HG02943 (cell line): Measurements from ENCODE around the gene CDK6.

Source experiments
- ATAC-seq: cut with Tn5 transposase; IDR thresholded peaks from one replicate; pipeline ENCODE4 v1.9.1; 2021; ENCODE audit warnings: mild to moderate bottlenecking, low read depth, moderate library complexity; ENCODE audit not compliant: unreplicated experiment

CDK6 gene

DNA sequence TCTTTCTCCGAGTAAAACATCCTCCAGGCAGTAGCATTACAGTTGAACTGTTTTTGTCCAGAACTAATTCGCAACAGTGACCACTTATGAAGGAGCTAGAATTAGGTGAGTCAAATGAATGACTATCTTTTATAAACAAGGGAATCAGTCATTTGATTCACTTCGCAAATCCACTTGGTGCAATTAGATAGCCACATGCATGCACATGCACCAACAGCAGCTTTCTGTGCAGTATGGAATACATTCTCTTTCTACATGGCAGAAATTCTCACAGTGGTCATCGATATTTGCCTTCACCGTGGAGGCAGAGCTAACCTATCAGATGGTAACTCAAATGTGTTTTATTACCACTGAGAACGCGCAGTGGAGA, 118.8 kb downstream of the CDK6 start:
- no peak for ATAC-seq

DNA sequence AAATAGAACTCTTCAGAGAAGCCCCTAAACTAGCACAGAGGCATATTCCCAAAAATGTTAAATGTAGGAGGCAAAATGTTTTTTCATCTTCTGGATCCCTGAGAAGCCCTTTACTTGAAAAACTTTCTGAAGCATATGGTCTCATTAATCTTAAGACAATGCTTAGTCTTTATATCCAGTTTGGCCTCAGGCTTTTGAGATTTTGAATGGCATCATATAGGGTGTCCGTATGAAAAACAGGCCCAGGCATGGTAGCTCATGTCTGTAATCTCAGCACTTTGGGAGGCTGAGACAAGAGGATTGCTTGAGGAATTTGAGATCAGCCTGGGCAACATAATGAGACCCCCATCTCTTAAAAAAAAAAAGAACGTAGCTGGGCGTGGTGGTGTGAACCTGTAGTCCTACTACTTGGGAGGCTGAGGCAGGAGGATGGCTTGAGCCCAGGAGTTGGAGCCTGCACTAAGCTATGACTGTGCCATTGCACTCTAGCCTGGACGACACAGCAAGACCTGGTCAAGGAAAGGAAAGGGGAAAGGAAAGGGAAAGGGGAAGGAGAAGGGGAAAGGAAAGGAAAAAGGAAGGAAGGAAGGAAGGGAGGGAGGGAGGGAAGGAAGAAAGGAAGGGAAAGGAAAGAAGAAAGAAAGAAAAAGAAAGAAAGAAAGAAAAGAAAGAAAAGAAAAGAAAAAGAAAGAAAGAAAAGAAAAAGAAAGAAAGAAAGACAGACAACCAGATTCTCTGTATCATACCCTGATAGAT, 119.4 kb downstream of the CDK6 start:
- ATAC-seq: no peak

DNA sequence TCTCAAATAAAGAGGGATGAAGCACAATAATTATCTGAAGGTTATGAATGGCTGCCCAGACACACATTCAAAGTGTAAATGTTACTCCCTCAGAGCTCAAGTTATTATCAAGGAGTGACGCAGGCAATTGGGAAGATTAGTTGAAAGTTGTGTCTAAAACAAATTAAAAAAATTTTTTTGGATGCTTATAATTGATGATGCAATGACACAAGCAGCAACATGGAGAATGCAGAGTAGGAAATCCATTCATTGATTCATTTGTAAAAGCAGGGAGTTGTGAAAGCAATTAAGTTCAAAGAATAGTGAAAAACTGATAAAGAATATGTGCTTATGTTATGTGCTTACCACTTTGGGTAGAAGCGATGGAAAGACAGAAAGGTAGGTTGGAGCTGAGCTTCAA, 120.4 kb downstream of the CDK6 start:
- no peak for ATAC-seq

DNA sequence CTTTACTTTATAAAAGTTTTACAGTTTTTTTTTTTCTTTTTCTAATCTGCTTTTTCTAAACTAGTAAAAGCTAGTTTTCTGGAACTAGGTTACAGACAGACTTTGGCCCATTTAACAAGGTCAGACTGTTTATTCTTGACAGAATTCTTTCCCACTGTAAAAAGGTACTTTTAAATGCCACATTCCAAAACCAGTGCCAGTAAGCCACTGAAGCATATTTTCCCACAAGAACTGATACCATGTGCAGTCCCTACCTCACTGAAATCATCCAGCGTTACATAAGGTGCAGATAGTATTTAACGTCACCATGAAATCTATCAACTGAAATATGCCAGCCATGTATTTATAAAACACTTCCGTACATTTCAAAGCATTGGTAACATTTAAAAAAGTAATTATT, 121.6 kb downstream of the CDK6 start:
- no peak for ATAC-seq

DNA sequence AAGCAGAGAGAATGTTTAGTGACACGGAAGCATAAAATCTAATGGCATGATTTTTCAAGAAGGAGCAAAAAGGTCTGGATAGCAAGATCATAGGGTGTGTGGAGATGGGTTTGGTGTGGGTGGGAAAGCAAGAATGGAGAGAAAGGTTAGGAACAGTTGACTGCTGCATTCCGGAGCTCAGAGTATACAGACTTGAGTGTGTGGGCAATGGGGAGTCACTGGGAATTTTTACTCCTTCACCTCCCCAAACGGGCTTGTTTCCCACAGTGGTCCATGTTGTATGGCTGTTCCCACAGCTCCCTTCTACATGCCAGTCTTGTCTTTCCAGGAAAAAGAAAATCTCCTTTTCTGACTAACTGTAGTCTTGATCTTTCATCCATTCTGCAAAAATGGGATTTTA, 122.1 kb downstream of the CDK6 start:
- no peak for ATAC-seq

DNA sequence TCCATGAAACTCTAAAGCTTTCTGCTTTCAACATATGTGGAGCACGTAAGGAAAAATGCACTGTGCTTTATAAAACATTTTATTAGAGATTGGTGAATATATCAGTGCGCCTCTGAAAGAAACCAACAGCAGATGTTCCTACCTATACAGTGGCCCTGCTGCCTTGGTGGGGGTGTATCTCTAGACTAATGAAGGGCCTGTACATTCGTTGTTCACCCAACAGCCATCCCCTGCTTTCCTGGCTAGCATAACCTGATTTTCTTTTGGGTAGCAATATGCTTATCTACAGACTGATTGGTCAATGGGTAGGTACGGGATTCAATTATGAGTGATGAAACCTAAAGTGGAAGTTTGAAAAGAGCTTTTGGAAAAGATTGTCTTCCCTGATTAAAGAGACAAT, 126.5 kb downstream of the CDK6 start:
- no peak for ATAC-seq

DNA sequence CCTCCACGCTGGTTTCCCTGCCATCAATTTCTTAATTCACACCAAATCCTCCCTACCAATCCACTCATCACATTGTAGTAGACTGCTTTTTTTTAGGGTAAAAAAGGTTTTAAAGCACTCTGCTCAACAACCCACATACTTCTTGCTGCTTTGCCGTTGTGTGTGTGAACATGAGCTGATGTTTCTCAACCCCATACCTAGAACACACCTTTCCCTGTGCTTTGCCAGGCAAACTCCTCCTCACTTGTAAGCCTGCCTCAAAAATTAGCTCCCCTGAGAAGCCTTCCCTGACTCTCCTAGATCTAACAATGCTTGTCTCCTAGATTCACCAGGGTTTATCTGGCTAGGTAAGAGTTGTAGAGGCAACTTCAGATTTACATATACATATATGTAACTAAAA, 127.2 kb downstream of the CDK6 start:
- no peak for ATAC-seq

DNA sequence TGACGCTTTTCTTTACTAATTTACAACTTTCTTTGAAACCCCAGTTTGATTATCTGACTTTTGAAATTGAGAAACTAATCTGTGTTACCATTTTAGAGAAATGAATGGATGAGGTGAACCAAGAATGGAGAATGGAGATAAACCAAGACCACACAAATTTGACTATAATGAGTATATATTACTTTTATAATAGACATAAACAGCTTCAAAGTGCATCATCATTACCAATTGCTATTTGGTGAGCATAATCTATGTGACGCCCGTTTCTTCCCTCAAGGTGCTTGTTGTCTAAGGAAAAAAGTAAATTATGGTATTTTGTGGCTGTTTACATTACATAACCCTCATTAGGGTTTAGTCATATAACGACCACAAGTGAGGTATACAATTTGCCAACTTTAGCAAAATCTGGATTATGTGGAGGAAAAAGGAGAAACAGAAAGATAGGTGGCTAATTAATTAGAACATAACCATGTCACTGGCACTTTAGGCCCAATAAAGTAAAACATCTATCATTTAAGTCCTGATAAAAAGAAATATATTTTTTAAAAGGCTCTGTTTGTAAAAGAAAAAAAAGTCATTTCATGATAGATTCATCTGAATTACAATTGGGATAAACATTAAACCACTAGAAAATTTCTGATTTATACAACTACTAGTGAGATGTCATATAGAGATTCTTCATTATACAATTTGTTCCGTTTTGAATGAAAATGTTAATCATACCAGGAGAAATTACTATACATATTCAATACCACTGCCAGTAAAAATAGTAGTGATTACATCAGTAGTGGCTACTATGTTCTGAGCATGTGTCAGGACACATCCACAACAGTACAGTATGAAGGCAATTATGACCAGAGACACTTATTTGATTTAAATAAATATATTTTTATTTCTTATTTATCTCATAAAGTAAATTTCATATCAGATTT, 128.0 kb downstream of the CDK6 start:
- ATAC-seq: no peak

DNA sequence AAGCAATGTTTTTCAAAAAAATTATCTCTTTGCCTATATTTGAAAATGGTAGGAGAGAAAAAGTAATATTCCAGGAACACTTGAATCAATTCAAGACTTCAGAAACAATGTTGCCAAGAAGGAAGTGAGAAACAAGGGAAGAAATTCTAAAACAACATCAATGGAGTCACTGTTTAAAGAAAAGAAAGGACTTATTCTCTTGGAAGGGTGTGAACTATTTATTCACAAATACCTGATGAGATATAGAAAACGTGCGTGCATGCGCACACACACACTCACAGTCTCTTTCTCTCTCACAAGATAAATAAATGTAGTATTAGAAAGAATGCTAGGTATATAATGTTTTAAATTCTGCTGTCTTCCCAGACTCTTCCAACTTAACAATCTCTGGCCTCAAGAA, 128.9 kb downstream of the CDK6 start:
- ATAC-seq: no peak

DNA sequence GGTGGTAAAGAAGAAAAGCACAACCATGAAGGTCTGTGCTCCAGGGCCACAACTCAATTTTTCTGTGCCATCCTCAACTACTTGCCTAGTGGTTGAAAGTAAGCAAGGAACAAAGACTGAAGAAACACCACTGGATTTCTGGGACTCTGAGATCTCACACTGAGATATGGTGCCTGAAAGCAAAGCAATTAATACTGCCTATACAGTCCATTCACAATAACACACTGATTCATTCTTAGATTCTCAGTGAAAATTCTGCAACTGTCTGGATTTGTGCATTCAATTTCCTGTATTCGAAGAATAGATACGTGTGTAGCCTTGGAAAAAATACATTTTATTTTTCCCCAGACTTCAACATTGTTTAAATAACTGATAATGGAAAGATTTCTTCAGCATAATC, 129.8 kb downstream of the CDK6 start:
- no peak for ATAC-seq

DNA sequence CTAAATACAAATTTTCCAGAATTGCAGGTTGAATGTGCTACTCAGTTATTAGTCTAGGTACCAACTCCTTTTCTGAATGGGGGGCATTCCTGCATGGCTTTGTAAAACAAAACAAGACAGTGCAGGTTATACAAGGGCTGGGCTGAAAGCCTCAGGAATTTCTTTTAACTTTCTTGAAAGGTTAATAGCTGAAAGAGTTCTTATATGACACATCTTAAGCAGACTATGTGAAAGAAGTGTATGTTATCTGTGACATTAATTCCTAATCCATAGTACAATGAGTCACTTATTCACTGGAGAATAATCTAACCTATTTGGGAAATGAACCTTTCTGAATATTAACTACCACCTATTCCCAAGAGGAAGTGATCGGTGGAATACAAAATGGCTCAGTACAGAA, 130.5 kb downstream of the CDK6 start:
- ATAC-seq: no peak

DNA sequence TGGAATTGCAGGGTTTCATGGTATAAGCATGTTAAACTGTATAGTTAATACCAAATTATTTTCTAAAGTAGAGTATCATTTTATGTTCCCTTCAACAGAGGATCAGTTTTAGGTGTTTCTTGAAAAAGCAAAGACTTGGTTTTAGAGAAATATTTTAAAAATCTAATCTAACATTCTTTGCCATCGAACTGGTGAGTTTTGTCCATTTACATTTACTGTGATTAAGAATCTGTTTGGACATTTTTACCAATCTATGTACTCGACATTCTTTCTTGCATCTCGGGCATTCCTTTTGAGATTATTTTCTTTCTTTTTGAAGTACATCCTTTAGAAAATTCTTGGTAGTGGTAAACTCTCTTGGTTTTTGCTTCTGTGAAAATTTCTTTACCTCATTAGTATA, 131.5 kb downstream of the CDK6 start:
- ATAC-seq: no peak

DNA sequence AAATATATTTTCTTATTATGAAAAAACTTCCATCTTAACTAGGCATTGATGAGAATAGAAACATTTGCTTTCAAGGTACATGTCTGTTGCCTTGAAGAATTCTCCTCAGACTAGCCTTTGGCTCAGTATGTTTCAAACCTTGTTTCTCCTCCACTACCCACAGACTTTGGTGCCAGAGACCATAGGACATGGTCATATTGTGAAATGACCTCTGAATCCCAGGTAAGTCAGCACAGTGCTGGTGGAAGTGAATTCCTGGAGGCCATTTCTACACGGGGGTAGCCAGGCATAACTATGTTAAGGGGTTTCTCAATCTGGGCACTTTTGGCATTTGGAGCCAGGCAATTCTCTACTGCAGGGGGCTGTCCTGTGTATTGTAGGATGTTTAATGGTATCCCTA, 133.8 kb downstream of the CDK6 start:
- no peak for ATAC-seq

DNA sequence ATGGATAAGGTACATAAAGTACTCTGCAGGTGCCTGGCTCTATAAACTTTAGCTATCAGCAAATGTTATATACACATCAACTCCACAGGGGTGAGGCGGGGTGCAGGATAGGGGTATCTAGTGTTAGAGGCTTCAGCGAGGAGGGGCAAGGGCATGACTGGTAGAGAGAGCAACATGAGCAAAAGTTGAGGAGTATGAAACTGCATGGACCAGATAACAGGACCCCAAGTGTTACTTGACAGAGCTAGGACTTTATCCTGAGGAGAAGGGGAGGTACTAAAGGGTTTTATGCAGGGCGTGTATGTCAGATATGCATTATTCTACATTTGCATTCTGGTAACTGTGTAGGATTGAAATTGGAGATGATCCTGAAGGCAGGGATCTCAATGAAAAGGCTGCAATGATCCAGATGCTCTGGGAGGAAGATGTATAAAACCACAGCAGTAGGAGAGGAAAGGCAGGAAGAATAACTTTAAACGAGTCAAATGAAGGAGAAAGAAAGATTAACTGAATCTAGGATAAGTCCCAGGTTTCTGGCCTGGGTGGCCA, 136.3 kb downstream of the CDK6 start:
- ATAC-seq: no peak

DNA sequence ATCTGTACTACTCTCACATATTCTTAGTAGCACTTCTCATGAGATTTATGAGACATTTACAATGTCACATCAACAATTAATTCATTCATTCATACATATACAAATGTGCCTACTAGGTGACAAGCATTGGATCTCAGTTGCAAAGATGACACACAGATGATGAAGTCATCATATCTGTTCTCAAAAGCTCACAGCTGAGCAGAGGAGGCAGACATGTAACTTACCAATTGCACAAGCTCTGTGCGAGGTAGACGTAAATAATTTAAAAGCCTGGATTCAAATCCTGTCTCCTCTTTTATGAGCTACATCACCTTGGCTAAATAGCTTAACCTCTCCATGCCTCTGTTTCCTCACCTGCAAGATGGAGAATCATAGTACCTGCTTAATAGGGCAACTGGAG, 136.8 kb downstream of the CDK6 start:
- no peak for ATAC-seq

DNA sequence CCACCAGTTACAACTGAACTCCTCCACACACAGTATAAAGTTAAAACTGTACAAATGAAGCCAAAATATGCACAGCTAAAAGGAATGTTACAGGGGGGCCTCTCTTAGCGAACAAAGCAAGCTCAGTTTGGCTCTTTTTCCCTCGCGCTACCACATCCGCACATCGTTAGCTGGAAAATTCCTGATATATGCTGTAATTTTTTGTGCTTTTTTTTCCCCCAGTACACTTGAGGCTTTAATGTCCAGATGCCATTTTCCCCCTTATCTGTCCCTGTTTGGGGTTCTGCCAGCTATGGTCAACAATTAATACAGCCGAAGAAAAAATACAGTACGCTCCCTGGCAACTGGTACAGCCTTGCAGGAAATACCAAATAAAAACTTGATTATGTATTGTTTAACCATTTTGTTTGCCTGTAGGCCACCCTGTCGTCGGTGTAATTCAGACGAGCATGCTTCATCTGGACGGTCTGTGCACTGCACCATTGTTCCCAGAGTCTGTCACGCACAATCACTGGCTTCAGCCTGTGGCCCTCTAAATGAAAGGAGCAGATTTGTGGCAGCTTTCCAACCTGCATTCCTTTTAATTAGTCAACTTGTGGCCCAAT, 138.0 kb downstream of the CDK6 start:
- no peak for ATAC-seq

DNA sequence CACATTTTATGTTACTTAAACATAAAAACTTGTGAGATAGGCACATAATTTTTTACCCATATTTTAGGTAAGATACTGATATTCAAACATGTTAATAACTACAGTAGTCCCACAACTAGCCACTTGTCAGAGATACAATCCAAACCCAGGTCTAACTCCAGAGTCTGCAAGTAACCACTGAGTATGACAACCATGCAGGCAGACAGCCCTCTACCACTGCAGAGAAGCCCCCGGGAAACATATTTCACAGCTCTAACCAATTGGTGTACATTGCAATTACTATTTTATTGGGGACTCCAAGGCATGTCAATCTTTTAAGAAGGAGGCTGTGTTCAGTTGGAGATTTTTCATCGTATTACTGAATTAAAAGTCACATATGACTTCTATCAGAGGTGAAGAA, 139.0 kb downstream of the CDK6 start:
- no peak for ATAC-seq

DNA sequence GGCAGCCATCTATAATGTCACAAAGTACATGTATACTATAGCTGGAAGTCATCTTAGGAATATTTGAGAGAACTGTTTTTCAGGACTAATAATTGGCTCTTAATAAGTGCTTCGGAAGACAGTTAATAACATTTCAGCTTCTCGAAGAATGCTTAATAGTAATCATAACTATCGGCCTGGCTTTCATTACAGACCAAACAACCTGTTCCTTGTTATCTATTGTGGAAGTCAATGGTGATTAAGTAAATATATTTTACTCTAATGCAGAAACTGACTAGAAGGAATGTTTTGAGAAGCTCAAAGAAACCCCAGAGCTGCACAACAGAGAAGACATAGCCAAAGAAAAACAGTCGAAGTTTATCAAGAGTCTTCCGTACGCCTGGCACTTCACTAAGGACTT, 139.4 kb downstream of the CDK6 start:
- ATAC-seq: no peak

DNA sequence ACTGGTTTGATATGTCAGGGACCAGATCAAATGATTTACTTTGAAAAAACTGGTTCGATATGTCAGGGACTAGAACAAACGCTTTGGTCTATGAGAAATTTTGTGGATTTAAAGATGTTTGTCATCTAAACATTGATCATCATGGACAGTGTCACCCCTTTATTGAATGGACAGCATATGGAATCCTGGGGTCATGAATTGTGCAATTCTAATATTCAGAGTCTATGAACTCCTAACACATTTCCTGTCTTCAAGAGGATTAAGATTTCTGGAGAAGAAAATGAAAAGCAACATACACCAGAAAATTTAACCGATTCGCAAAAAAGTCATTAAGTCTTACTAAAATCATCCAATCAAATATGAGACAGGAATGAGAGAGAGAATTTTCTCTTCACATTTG, 139.8 kb downstream of the CDK6 start:
- no peak for ATAC-seq

DNA sequence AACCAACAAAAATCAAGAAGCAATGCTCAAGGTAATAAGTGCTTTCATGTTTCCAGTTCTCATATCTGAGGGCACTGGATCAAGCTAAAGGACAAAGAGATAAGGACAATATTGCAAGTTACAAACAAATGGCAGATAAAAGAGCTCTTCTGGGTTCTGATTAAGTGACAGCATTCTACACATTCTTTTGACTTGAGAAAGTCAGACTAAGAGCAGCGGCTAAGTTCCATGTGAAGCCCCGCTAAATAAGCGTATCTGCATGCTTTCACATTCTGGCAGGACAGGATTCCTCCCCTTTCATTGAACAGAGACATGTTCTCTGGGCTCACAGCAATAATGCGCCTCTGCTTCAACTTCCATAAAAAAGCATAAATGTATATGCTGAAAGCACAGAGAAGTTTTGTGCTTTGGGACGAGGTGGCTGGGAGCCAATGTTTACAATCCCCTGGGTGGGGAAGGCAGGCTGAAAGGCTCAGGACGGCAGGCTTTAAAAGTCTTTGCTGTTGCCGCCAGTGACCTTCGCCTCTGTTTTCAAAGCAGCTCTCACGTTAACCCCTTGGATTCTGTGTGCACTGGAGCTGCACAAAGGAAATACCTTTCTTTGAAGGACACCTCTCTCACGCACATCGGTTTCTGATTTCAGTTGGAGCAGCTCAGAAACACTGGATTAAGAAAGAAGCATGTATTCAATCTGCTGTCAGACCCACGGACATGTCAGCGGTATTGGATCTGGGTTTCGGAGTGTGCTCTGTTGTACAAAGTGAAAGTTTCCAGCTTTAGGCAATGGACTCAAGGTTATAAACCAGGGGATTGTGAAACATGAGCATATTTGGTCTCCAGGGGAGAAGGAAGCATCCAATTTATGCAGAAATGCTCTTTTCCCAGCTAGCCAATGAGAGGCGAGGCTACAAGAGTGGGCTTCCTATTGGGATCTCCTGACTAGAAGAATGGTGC, 140.8 kb downstream of the CDK6 start:
- no peak for ATAC-seq
